ENCODE results near the gene DNAH6. TPM values are rescaled to one million over a fixed set of nuclear protein-coding genes. Genes with fewer than 3 reads are reported as not detected.

Gene DNAH6
- polyA plus RNA-seq, 3 donors = 0.04 TPM; not detected in 2

DNA sequence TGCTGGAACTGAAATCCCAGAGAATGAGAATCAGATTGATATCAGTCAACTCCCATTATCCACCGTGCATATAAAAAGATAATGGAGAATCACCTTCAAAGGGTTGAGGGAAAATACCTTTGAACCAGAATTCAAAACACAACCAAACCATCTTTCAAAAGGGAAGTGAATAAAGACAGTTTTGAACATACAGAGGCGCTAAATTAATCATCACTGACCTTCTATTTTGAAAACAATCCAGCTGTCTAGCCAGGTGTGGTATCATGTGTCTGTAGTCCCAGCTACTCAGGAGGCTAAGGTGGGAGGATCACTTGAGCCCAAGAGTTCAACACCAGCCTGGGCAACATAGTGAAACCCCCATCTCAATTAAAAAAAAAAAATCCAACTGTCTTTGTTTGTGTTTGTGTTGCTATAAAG is 300.9 kb downstream of the DNAH6 start:
- no CpG with 5 or more reads among the region's 2 CpGs for WGBS (ENCODE audit: insufficient coverage)
- DNase-seq = no peak
- Histone ChIP-seq H3K27ac (ENCODE audit: low read depth in 1 of 2, low read length in 2 of 2) (no peak overlapping the region), H3K4me2 (replicated peaks; ENCODE audit: extremely low read depth, low read length, poor library complexity, severe bottlenecking) (no peak overlapping the region), H3K79me2 (ENCODE audit: insufficient read depth, low read length) (no peaks in the 10 kb centered on the region), H3K9ac (ENCODE audit: insufficient read depth, low read length, poor library complexity, severe bottlenecking) (no peak overlapping the region), H3K4me1 (ENCODE audit: control insufficient read depth in 1 of 2, insufficient read depth in 2 of 2, low read length in 2 of 2) (peaks cover 11 to 12% of the 10 kb centered on the region in 2 donors), H3K27me3 (ENCODE audit: control insufficient read depth in 2 of 2, insufficient read depth in 2 of 2, low read length in 2 of 2) (no peaks in the 10 kb centered on the region), H3K9me3 (replicated peaks in 1 of 2; ENCODE audit: control insufficient read depth in 1 of 2, insufficient read depth in 1 of 2, low read length in 2 of 2) (peaks cover 0 to 4% of the 10 kb centered on the region in 2 donors), H4K20me1 (ENCODE audit: insufficient read depth, low read length) (no peaks in the 10 kb centered on the region), H3K36me3 (replicated peaks in 1 of 2; ENCODE audit: control insufficient read depth in 1 of 2, insufficient read depth in 2 of 2, low read length in 2 of 2) (no peaks in the 10 kb centered on the region), H3K4me3 (replicated peaks in 1 of 3; ENCODE audit: low read depth in 2 of 3, low read length in 3 of 3) (no peak overlapping the region), H2AFZ (ENCODE audit: insufficient read depth, low read depth, low read length, poor library complexity, severe bottlenecking) (no peak overlapping the region)
- H3K4me1 Mint-ChIP-seq = peaks cover 19% of the 10 kb centered on the region
- no peaks in the 10 kb centered on the region for H3K9me3 Mint-ChIP-seq
- peak overlapping the region in 1 of 7 donors; percentile 6 for H3K27ac Mint-ChIP-seq
- H3K4me3 Mint-ChIP-seq = no peak overlapping the region
- no peak for TF ChIP-seq CTCF (IDR thresholded peaks at IDR 0.05)
- peaks cover 0 to 6% (median 4%) of the 10 kb centered on the region in 3 donors for H3K27me3 Mint-ChIP-seq (ENCODE audit: low read depth in 3 of 3)
- intact Hi-C loops (cut with micrococcal nuclease) = no loop called here
- no peaks in the 10 kb centered on the region for H3K36me3 Mint-ChIP-seq

DNA sequence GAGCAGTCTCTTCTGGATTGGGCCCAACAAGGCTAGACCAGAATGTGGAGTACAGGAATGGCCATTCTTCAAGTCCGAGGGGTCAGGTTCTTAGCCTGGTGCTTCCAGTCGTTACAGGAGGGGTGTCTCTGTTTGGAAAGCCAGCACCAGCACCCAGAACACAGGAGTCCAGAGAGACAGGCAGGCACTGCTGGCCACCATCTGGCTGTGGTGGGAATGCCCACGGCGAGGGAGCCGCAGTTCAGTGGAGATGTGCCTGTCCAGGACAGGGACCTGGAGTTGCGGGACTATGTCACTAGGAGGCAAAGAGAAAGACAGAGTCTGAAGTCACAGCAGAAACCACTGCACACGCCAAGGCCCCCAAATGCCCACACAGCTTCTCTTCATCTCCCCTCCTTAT is 305.5 kb downstream of the DNAH6 start:
- H3K27me3 ChIP-seq (ENCODE audit: control insufficient read depth in 2 of 2, insufficient read depth in 2 of 2, low read length in 2 of 2) = no peaks in the 10 kb centered on the region
- H3K79me2 ChIP-seq (ENCODE audit: insufficient read depth, low read length) = no peaks in the 10 kb centered on the region
- no peak overlapping the region for H3K9ac ChIP-seq (ENCODE audit: insufficient read depth, low read length, poor library complexity, severe bottlenecking)
- H3K4me1 Mint-ChIP-seq = peaks cover 19% of the 10 kb centered on the region
- TF ChIP-seq CTCF (IDR thresholded peaks at IDR 0.05) = no peak
- no peak overlapping the region for H3K4me3 Mint-ChIP-seq
- H3K9me3 ChIP-seq (replicated peaks in 1 of 2; ENCODE audit: control insufficient read depth in 1 of 2, insufficient read depth in 1 of 2, low read length in 2 of 2) = peaks cover 0 to 4% of the 10 kb centered on the region in 2 donors
- DNase-seq = no peak
- H2AFZ ChIP-seq (ENCODE audit: insufficient read depth, low read depth, low read length, poor library complexity, severe bottlenecking) = no peak overlapping the region
- intact Hi-C loops (cut with micrococcal nuclease) = no loop called here
- peaks cover 11 to 12% of the 10 kb centered on the region in 2 donors for H3K4me1 ChIP-seq (ENCODE audit: control insufficient read depth in 1 of 2, insufficient read depth in 2 of 2, low read length in 2 of 2)
- H4K20me1 ChIP-seq (ENCODE audit: insufficient read depth, low read length) = no peaks in the 10 kb centered on the region
- H3K4me3 ChIP-seq (replicated peaks in 1 of 3; ENCODE audit: low read depth in 2 of 3, low read length in 3 of 3) = no peak overlapping the region
- H3K27me3 Mint-ChIP-seq (ENCODE audit: low read depth in 3 of 3) = no peaks in the 10 kb centered on the region
- WGBS (ENCODE audit: insufficient coverage) = 96% methylated on average over 5 of the region's 7 CpGs
- H3K36me3 Mint-ChIP-seq = no peaks in the 10 kb centered on the region
- H3K27ac ChIP-seq (ENCODE audit: low read depth in 1 of 2, low read length in 2 of 2) = no peak overlapping the region
- H3K9me3 Mint-ChIP-seq = peaks cover 0 to 8% (median 0%) of the 10 kb centered on the region in 7 donors
- no peak overlapping the region for H3K4me2 ChIP-seq (replicated peaks; ENCODE audit: extremely low read depth, low read length, poor library complexity, severe bottlenecking)
- no peaks in the 10 kb centered on the region for H3K36me3 ChIP-seq (replicated peaks in 1 of 2; ENCODE audit: control insufficient read depth in 1 of 2, insufficient read depth in 2 of 2, low read length in 2 of 2)
- H3K27ac Mint-ChIP-seq = no peak overlapping the region
